ENCODE measurements around the gene GUCY1B1. TPM values are rescaled to one million over a fixed set of nuclear protein-coding genes. Genes with fewer than 3 reads are reported as not detected.

Gene GUCY1B1
- total RNA-seq, 1 experiment from 2014 or later, result 0.39 TPM

GRCh38 chr4:155734951-155735350, 23.9 kb upstream of the GUCY1B1 start:
- Histone ChIP-seq H3F3A (ENCODE audit: insufficient read depth, low read depth) (no peaks in the 10 kb centered on the region), H3K27ac (no peak overlapping the region), H3K4me3 (no peak overlapping the region), H3K79me2 (ENCODE audit: low read depth) (no peaks in the 10 kb centered on the region), H3K9me3 (ENCODE audit: insufficient read depth, low read depth) (no peaks in the 10 kb centered on the region), H3K4me2 (no peak overlapping the region), H2AFZ (no peak overlapping the region), H3K27me3 (ENCODE audit: insufficient read depth, low read depth) (no peaks in the 10 kb centered on the region), H3K36me3 (ENCODE audit: low read depth) (no peaks in the 10 kb centered on the region), H3K4me1 (replicated peaks; ENCODE audit: insufficient read depth) (no peaks in the 10 kb centered on the region), H4K20me1 (ENCODE audit: insufficient read depth) (no peaks in the 10 kb centered on the region), H3K9me2 (ENCODE audit: insufficient read depth) (no peaks in the 10 kb centered on the region)
- POLR2A ChIA-PET (ENCODE audit: unreplicated experiment), result no interaction called here
- CTCF ChIA-PET, result no interaction called here
- no peak for DNase-seq
- intact Hi-C loops (cut with micrococcal nuclease; ENCODE audit: unreplicated experiment), result no loop called here
- TF ChIP-seq CTCF (conservative IDR thresholded peaks at IDR 0.05) (no peak), EZH2 (IDR thresholded peaks at IDR 0.05; ENCODE audit: low read depth) (no peak)
- BruUV-seq (replicated peaks), result no TSS peak

- TF ChIP-seq CTCF (conservative IDR thresholded peaks at IDR 0.05), result no peak
- no peak for TF ChIP-seq EZH2 (IDR thresholded peaks at IDR 0.05; ENCODE audit: low read depth)
- no peaks in the 10 kb centered on the region for H3K27me3 ChIP-seq (ENCODE audit: insufficient read depth, low read depth)
Measured at GRCh38 chr4:155735496-155735895, 23.3 kb upstream of the GUCY1B1 start.

GRCh38 chr4:155738548-155738947, 20.3 kb upstream of the GUCY1B1 start:
- Histone ChIP-seq H3K27me3 (ENCODE audit: insufficient read depth, low read depth) (no peaks in the 10 kb centered on the region), H4K20me1 (ENCODE audit: insufficient read depth) (no peaks in the 10 kb centered on the region), H3K36me3 (ENCODE audit: low read depth) (no peaks in the 10 kb centered on the region), H3F3A (ENCODE audit: insufficient read depth, low read depth) (no peaks in the 10 kb centered on the region), H3K4me3 (no peak overlapping the region), H3K4me1 (replicated peaks; ENCODE audit: insufficient read depth) (no peaks in the 10 kb centered on the region), H3K27ac (no peak overlapping the region), H3K4me2 (no peak overlapping the region), H3K79me2 (ENCODE audit: low read depth) (no peaks in the 10 kb centered on the region), H3K9me3 (ENCODE audit: insufficient read depth, low read depth) (no peaks in the 10 kb centered on the region), H3K9me2 (ENCODE audit: insufficient read depth) (no peaks in the 10 kb centered on the region), H2AFZ (no peak overlapping the region)
- ChIA-PET CTCF (no interaction called here), POLR2A (ENCODE audit: unreplicated experiment) (no interaction called here)
- intact Hi-C loops (cut with micrococcal nuclease; ENCODE audit: unreplicated experiment), result no loop called here
- no peak for DNase-seq
- no TSS peak for BruUV-seq (replicated peaks)
- no peak for TF ChIP-seq CTCF (conservative IDR thresholded peaks at IDR 0.05)
- TF ChIP-seq EZH2 (IDR thresholded peaks at IDR 0.05; ENCODE audit: low read depth), result no peak

More at GRCh38 chr4:155735496-155735895, 23.3 kb upstream of the GUCY1B1 start:
- Histone ChIP-seq H3K4me1 (replicated peaks; ENCODE audit: insufficient read depth) (no peaks in the 10 kb centered on the region), H3K9me2 (ENCODE audit: insufficient read depth) (no peaks in the 10 kb centered on the region), H3K4me3 (no peak overlapping the region), H3K4me2 (no peak overlapping the region), H3K9me3 (ENCODE audit: insufficient read depth, low read depth) (no peaks in the 10 kb centered on the region), H3K27ac (no peak overlapping the region), H3K36me3 (ENCODE audit: low read depth) (no peaks in the 10 kb centered on the region), H3F3A (ENCODE audit: insufficient read depth, low read depth) (no peaks in the 10 kb centered on the region), H2AFZ (no peak overlapping the region), H4K20me1 (ENCODE audit: insufficient read depth) (no peaks in the 10 kb centered on the region), H3K79me2 (ENCODE audit: low read depth) (no peaks in the 10 kb centered on the region)
- BruUV-seq (replicated peaks), result no TSS peak
- no peak for DNase-seq
- POLR2A ChIA-PET (ENCODE audit: unreplicated experiment), result no interaction called here
- CTCF ChIA-PET, result interaction anchor here (0.7 kb wide), 1 partner anchor 52 kb away, joined by 3 read pairs; no protein-coding TSS in a partner anchor
- intact Hi-C loops (cut with micrococcal nuclease; ENCODE audit: unreplicated experiment), result no loop called here

Data from PC-9 (cell line).